ENCODE results near the gene PTPN4.

The PTPN4 gene

GRCh38 chr2:119759451-119760236 lies at the start of gene PTPN4:
Gene PTPN4 (plus strand): TSS chr2:119759922. CDS start chr2:119809854, 49,932 bp downstream.
- peak; percentile 22 for DNase-seq

GRCh38 chr2:119710281-119710680 lies 49.4 kb upstream of the PTPN4 start:
- no peak for DNase-seq

- no peak for DNase-seq
These were observed 48.4 kb upstream of the PTPN4 start for GRCh38 chr2:119711352-119711751.

- no peak for DNase-seq
These were observed 47.2 kb upstream of the PTPN4 start for GRCh38 chr2:119712571-119712970.

- DNase-seq = no peak
These were observed 45.8 kb upstream of the PTPN4 start for GRCh38 chr2:119713819-119714490.

GRCh38 chr2:119715409-119716283 lies 44.1 kb upstream of the PTPN4 start:
- DNase-seq = peak; percentile 23

- DNase-seq = no peak
These were observed 43.4 kb upstream of the PTPN4 start for GRCh38 chr2:119716284-119716672.

GRCh38 chr2:119718501-119719260 lies 41.0 kb upstream of the PTPN4 start:
- DNase-seq = no peak

GRCh38 chr2:119719261-119719627 lies 40.5 kb upstream of the PTPN4 start:
- DNase-seq = no peak

- DNase-seq = no peak
These were observed 38.7 kb upstream of the PTPN4 start for GRCh38 chr2:119721043-119721442.

GRCh38 chr2:119721462-119721861 lies 38.3 kb upstream of the PTPN4 start:
- DNase-seq = no peak

- no peak for DNase-seq
These were observed 37.8 kb upstream of the PTPN4 start for GRCh38 chr2:119721904-119722303.

- DNase-seq = no peak
These were observed 36.5 kb upstream of the PTPN4 start for GRCh38 chr2:119723186-119723585.

- DNase-seq = no peak
These were observed 35.8 kb upstream of the PTPN4 start for GRCh38 chr2:119723784-119724467.

GRCh38 chr2:119724656-119725485 lies 34.9 kb upstream of the PTPN4 start:
- DNase-seq = no peak

GRCh38 chr2:119727493-119727892 lies 32.2 kb upstream of the PTPN4 start:
- DNase-seq = no peak

GRCh38 chr2:119728421-119728820 lies 31.3 kb upstream of the PTPN4 start:
- DNase-seq = no peak

GRCh38 chr2:119730671-119731177 lies 29.0 kb upstream of the PTPN4 start:
- no peak for DNase-seq

GRCh38 chr2:119731983-119732382 lies 27.7 kb upstream of the PTPN4 start:
- no peak for DNase-seq

- DNase-seq = no peak
These were observed 27.0 kb upstream of the PTPN4 start for GRCh38 chr2:119732601-119733164.

- no peak for DNase-seq
These were observed 25.7 kb upstream of the PTPN4 start for GRCh38 chr2:119734047-119734446.

All from cortex of kidney (tissue), 1 donor.